HG03045 (cell line): ENCODE data around the gene LENG1.
"Not testable (repeated sequence)": the region's sequence is repeated elsewhere in the genome, so short reads cannot be mapped to it uniquely, and the experiment has no call there.

Experiments used
- ATAC-seq: cut with Tn5 transposase; IDR thresholded peaks from one replicate; pipeline ENCODE4 v1.9.1; 2021; ENCODE audit warnings: mild to moderate bottlenecking, moderate library complexity; ENCODE audit not compliant: unreplicated experiment

LENG1 gene

GRCh38 chr19:54189735-54190502 is 30.4 kb upstream of the LENG1 start:
- ATAC-seq: peak; percentile 48

- ATAC-seq: peak; percentile 22
Observed at GRCh38 chr19:54189145-54189734, 29.7 kb upstream of the LENG1 start, which contains the start of gene MBOAT7. Gene MBOAT7 (minus strand): TSS chr19:54189580. CDS start chr19:54188508, 1,072 bp downstream.

- no peak for ATAC-seq
Observed at GRCh38 chr19:54188215-54188871, 28.8 kb upstream of the LENG1 start.

- ATAC-seq: no peak
Observed at GRCh38 chr19:54186934-54187381, 27.4 kb upstream of the LENG1 start.

GRCh38 chr19:54186351-54186750 is 26.8 kb upstream of the LENG1 start:
- no peak for ATAC-seq

- ATAC-seq: no peak
Observed at GRCh38 chr19:54183431-54183830, 23.9 kb upstream of the LENG1 start.

- ATAC-seq: not testable (repeated sequence)
Observed at GRCh38 chr19:54181894-54182293, 22.4 kb upstream of the LENG1 start.

GRCh38 chr19:54180691-54181091 is 21.2 kb upstream of the LENG1 start:
- no peak for ATAC-seq

GRCh38 chr19:54179921-54180461 is 20.5 kb upstream of the LENG1 start:
- no peak for ATAC-seq

- ATAC-seq: no peak
Observed at GRCh38 chr19:54179262-54179852, 19.8 kb upstream of the LENG1 start.

- ATAC-seq: no peak
Observed at GRCh38 chr19:54178581-54179261, 19.2 kb upstream of the LENG1 start.

GRCh38 chr19:54173951-54174834 is 14.7 kb upstream of the LENG1 start:
- ATAC-seq: no peak

- no peak for ATAC-seq
Observed at GRCh38 chr19:54173359-54173699, 13.8 kb upstream of the LENG1 start.

GRCh38 chr19:54172471-54173358 is 13.2 kb upstream of the LENG1 start, which contains the start of gene TMC4:
Gene TMC4 (minus strand): TSS chr19:54173160. CDS start chr19:54173117, 43 bp downstream.
- ATAC-seq: no peak

GRCh38 chr19:54171736-54172431 is 12.4 kb upstream of the LENG1 start:
- ATAC-seq: not testable (repeated sequence)

- no peak for ATAC-seq
Observed at GRCh38 chr19:54169149-54169740, 9.7 kb upstream of the LENG1 start.

GRCh38 chr19:54168174-54168917 is 8.8 kb upstream of the LENG1 start:
- ATAC-seq: no peak
